Neural cell (in vitro differentiated cells): Measurements from ENCODE around the gene MYMK. TPM values are rescaled to one million over a fixed set of nuclear protein-coding genes. Genes with fewer than 3 reads are reported as not detected.

ENCODE experiments used
- H2AFZ ChIP-seq: fragments of 200-600, 300-800 bp; sonication (generic), shearing (Covaris generic); 2 replicates; pipeline ENCODE4 v1.6.0; 2014; ENCODE audit warnings: low read depth, mild to moderate bottlenecking, antibody characterized with exemption, low read length, moderate library complexity
- H3F3A ChIP-seq: fragments of 200-600 bp; shearing (Covaris generic); 2 replicates; pipeline ENCODE4 v1.6.1; 2016; ENCODE audit warnings: mild to moderate bottlenecking, moderate library complexity, mixed read lengths, antibody characterized with exemption, low read length; ENCODE audit not compliant: insufficient read depth, poor library complexity, severe bottlenecking
- H3K27ac ChIP-seq: fragments of 200-600, 300-800 bp; sonication (generic), shearing (Covaris generic); 2 replicates; pipeline ENCODE4 v1.5.1; 2014; ENCODE audit warnings: mild to moderate bottlenecking, low read length, moderate library complexity
- H3K27me3 ChIP-seq: fragments of 300-800, 200-600 bp; sonication (generic), shearing (Covaris generic); 2 replicates; pipeline ENCODE4 v1.6.0; 2014; ENCODE audit warnings: mild to moderate bottlenecking, low read depth, low read length, moderate library complexity; ENCODE audit not compliant: insufficient read depth
- H3K36me3 ChIP-seq: fragments of 300-800, 200-600 bp; sonication (generic), shearing (Covaris generic); 2 replicates; pipeline ENCODE4 v1.5.1; 2014; ENCODE audit warnings: mild to moderate bottlenecking, antibody characterized with exemption, low read length, moderate library complexity; ENCODE audit not compliant: insufficient read depth
- H3K4me2 ChIP-seq: fragments of 300-800, 200-600 bp; sonication (generic), shearing (Covaris generic); 2 replicates; pipeline ENCODE4 v1.6.0; 2014; ENCODE audit warnings: mild to moderate bottlenecking, low read length
- H3K4me3 ChIP-seq: fragments of 300-800, 200-600 bp; sonication (generic), shearing (Covaris generic); 2 replicates; pipeline ENCODE4 v1.5.1; 2014; ENCODE audit warnings: mild to moderate bottlenecking, low read length, moderate library complexity
- H3K79me2 ChIP-seq: fragments of 200-600 bp; shearing (Covaris generic); replicated peaks from 2 replicates; pipeline ENCODE4 v1.6.0; 2014; ENCODE audit warnings: mild to moderate bottlenecking, low read length, moderate library complexity; ENCODE audit not compliant: insufficient read depth
- H3K9ac ChIP-seq: fragments of 300-800, 200-600 bp; sonication (generic), shearing (Covaris generic); 2 replicates; pipeline ENCODE4 v1.6.1; 2016; ENCODE audit warnings: mild to moderate bottlenecking, low read length, mixed read lengths
- H3K9me2 ChIP-seq: fragments of 200-600 bp; shearing (Covaris generic); 2 replicates; pipeline ENCODE4 v1.6.1; 2016; ENCODE audit warnings: mild to moderate bottlenecking, low read length, mixed read lengths; ENCODE audit not compliant: insufficient read depth
- H3K9me3 ChIP-seq: fragments of 200-600, 300-800 bp; sonication (generic), shearing (Covaris generic); 2 replicates; pipeline ENCODE4 v1.6.1; 2016; ENCODE audit warnings: mild to moderate bottlenecking, mixed run types, low read length, moderate library complexity, mixed read lengths
- H4K20me1 ChIP-seq: fragments of 200-600 bp; shearing (Covaris generic); 2 replicates; pipeline ENCODE4 v1.6.1; 2016; ENCODE audit warnings: mild to moderate bottlenecking, mixed run types; ENCODE audit not compliant: insufficient read depth
- EP300 ChIP-seq: fragments of 450-650 bp; conservative IDR thresholded peaks from 2 replicates; pipeline ENCODE4 v1.6.1; 2014; ENCODE audit warnings: antibody characterized with exemption, mild to moderate bottlenecking, moderate library complexity; ENCODE audit not compliant: poor library complexity, severe bottlenecking
- EZH2 ChIP-seq: fragments of 200-600, 300-800 bp; shearing (Covaris generic), sonication (generic); IDR thresholded peaks from 2 replicates; pipeline ENCODE4 v1.6.1; 2014; ENCODE audit warnings: antibody characterized with exemption, low read length, borderline replicate concordance, mild to moderate bottlenecking; ENCODE audit not compliant: insufficient read depth, poor library complexity, severe bottlenecking
- MXI1 ChIP-seq: fragments of 450-650 bp; conservative IDR thresholded peaks from 2 replicates; pipeline ENCODE4 v1.6.1; 2014; ENCODE audit warnings: antibody characterized with exemption, mild to moderate bottlenecking; ENCODE audit not compliant: poor library complexity, severe bottlenecking
- POLR2AphosphoS5 ChIP-seq: IDR thresholded peaks from 2 replicates; pipeline ENCODE4 v1.6.1; 2012
- RAD21 ChIP-seq: fragments of 450-650 bp; conservative IDR thresholded peaks from 2 replicates; pipeline ENCODE4 v1.6.1; 2014; ENCODE audit warnings: antibody characterized with exemption, mild to moderate bottlenecking, moderate library complexity
- SMC3 ChIP-seq: fragments of 450-650 bp; conservative IDR thresholded peaks from 2 replicates; pipeline ENCODE4 v1.6.1; 2014; ENCODE audit warnings: antibody characterized with exemption, mild to moderate bottlenecking, moderate library complexity; ENCODE audit not compliant: poor library complexity
- TAF1 ChIP-seq: IDR thresholded peaks from 2 replicates; pipeline ENCODE4 v1.6.1; 2012; ENCODE audit warnings: low read depth
- polyA minus RNA-seq: library from RNA; depleted of rRNA, polyadenylated mRNA; stranded (reverse); fragments of >200 nt; gene quantifications from 2 replicates; pipeline ENCODE4 v1.2.3, GENCODE V29; 2014
- polyA plus RNA-seq: library from polyadenylated mRNA; depleted of rRNA; stranded (reverse); fragments of >200 nt; gene quantifications from 2 replicates; pipeline ENCODE4 v1.2.3, GENCODE V29; 2014
- TF ChIP-seq, protein P1 (sequence below): IDR thresholded peaks from 2 replicates; pipeline ENCODE4 v1.6.1; 2012; ENCODE audit warnings: borderline replicate concordance
- TF ChIP-seq, protein P2 (sequence below): fragments of 450-650 bp; IDR thresholded peaks from 2 replicates; pipeline ENCODE4 v1.5.1; 2014; ENCODE audit warnings: antibody characterized with exemption, mild to moderate bottlenecking, moderate library complexity; ENCODE audit not compliant: poor library complexity, severe bottlenecking

Gene MYMK, protein sequence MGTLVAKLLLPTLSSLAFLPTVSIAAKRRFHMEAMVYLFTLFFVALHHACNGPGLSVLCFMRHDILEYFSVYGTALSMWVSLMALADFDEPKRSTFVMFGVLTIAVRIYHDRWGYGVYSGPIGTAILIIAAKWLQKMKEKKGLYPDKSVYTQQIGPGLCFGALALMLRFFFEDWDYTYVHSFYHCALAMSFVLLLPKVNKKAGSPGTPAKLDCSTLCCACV
- polyA plus RNA-seq, result not detected in 2 replicates
- polyA minus RNA-seq, result not detected in 2 replicates

DNA sequence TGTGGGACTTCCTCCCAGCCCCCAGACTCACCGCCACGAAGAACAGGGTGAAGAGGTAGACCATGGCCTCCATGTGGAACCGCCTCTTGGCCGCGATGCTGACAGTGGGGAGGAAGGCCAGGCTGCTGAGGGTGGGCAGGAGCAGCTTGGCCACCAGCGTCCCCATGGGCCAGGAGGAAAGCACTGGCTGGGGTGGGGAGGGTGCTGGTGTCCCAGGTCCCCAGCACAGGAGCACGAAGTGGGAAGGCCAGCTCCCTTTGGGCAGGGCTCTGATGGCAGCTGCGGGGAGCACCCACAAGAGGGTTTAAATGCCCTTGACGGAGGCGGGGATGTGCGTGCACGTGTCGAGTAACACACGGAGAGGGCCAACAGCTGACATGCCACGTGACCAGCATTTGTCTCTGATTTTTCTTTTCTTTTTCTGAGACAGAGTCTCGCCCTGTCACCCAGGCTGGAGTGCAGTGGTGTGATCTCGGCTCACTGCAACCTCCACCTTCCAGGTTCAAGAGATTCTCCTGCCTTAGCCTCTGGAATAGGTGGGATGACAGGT, at the start of gene MYMK:
MYMK (minus strand) TSS at position 281 of the 550 bp plus-strand sequence; CDS start at position 166, 115 bp downstream.
- H3K4me2 ChIP-seq, result no peak within 1 kb of the TSS
- no peak within 1 kb of the TSS for H3K4me3 ChIP-seq
- no peaks in the 10 kb centered on the region for H3F3A ChIP-seq
- H3K36me3 ChIP-seq, result no peaks in the 10 kb centered on the region
- TF ChIP-seq SMC3 (no peak), POLR2AphosphoS5 (no peak), TAF1 (no peak), EZH2 (no peak), RAD21 (no peak), MXI1 (no peak), EP300 (no peak)
- TF ChIP-seq, protein P1, sequence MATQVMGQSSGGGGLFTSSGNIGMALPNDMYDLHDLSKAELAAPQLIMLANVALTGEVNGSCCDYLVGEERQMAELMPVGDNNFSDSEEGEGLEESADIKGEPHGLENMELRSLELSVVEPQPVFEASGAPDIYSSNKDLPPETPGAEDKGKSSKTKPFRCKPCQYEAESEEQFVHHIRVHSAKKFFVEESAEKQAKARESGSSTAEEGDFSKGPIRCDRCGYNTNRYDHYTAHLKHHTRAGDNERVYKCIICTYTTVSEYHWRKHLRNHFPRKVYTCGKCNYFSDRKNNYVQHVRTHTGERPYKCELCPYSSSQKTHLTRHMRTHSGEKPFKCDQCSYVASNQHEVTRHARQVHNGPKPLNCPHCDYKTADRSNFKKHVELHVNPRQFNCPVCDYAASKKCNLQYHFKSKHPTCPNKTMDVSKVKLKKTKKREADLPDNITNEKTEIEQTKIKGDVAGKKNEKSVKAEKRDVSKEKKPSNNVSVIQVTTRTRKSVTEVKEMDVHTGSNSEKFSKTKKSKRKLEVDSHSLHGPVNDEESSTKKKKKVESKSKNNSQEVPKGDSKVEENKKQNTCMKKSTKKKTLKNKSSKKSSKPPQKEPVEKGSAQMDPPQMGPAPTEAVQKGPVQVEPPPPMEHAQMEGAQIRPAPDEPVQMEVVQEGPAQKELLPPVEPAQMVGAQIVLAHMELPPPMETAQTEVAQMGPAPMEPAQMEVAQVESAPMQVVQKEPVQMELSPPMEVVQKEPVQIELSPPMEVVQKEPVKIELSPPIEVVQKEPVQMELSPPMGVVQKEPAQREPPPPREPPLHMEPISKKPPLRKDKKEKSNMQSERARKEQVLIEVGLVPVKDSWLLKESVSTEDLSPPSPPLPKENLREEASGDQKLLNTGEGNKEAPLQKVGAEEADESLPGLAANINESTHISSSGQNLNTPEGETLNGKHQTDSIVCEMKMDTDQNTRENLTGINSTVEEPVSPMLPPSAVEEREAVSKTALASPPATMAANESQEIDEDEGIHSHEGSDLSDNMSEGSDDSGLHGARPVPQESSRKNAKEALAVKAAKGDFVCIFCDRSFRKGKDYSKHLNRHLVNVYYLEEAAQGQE, result no peak
- TF ChIP-seq, protein P2, sequence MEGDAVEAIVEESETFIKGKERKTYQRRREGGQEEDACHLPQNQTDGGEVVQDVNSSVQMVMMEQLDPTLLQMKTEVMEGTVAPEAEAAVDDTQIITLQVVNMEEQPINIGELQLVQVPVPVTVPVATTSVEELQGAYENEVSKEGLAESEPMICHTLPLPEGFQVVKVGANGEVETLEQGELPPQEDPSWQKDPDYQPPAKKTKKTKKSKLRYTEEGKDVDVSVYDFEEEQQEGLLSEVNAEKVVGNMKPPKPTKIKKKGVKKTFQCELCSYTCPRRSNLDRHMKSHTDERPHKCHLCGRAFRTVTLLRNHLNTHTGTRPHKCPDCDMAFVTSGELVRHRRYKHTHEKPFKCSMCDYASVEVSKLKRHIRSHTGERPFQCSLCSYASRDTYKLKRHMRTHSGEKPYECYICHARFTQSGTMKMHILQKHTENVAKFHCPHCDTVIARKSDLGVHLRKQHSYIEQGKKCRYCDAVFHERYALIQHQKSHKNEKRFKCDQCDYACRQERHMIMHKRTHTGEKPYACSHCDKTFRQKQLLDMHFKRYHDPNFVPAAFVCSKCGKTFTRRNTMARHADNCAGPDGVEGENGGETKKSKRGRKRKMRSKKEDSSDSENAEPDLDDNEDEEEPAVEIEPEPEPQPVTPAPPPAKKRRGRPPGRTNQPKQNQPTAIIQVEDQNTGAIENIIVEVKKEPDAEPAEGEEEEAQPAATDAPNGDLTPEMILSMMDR, result no peak
- no peaks in the 10 kb centered on the region for H3K9me3 ChIP-seq
- H2AFZ ChIP-seq, result no peak within 1 kb of the TSS
- no peaks in the 10 kb centered on the region for H3K79me2 ChIP-seq
- no peak within 1 kb of the TSS for H3K27ac ChIP-seq
- no peaks in the 10 kb centered on the region for H3K27me3 ChIP-seq
- H3K9ac ChIP-seq, result no peak within 1 kb of the TSS
- no peaks in the 10 kb centered on the region for H4K20me1 ChIP-seq
- no peaks in the 10 kb centered on the region for H3K9me2 ChIP-seq

DNA sequence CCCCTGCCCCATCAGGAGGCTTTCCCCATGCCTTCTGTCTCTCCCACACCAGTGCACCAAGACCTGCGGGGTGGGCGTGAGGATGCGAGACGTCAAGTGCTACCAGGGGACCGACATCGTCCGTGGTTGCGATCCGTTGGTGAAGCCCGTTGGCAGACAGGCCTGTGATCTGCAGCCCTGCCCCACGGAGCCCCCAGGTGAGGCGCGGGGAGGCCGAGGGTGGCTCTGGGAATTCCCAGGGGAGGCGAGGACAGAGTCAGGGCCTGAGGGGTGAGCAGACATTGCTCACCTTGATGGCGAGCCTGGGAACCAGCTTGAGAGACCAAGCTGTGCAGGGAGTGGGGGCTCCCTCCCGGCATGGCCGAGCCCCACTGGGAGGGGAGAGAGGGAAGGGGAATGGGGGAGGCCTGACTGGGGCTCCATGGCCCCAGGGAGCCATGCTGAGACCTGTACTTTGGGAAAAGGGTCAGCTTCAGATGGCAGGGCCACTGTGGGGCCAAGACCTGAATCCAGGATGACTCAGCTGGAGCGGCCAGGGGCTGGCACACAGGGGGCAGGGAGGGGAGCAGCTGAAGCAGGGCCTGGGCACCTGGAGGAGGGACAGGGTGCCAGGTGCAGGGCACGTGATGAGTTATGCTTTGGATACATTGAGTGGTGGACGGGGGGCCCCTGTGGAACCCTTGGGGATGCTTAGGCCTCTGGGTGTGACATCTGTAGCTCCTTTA, 49.2 kb upstream of the MYMK start:
- Histone ChIP-seq H3K36me3 (no peaks in the 10 kb centered on the region), H3K27me3 (no peaks in the 10 kb centered on the region), H3K79me2 (no peaks in the 10 kb centered on the region), H3K4me3 (no peak overlapping the region), H3K9me3 (no peaks in the 10 kb centered on the region), H3K4me2 (no peak overlapping the region), H3K9me2 (no peaks in the 10 kb centered on the region), H3K9ac (no peak overlapping the region), H3F3A (no peaks in the 10 kb centered on the region), H4K20me1 (no peaks in the 10 kb centered on the region), H2AFZ (no peak overlapping the region), H3K27ac (no peak overlapping the region)
- TF ChIP-seq, protein P1, result no peak
- no peak for TF ChIP-seq SMC3
- TF ChIP-seq EZH2, result no peak
- no peak for TF ChIP-seq POLR2AphosphoS5
